SK-N-SH treated with all-trans-retinoic acid at 6 μM for 48 hours (cell line): ENCODE results near the gene PPP1R7.

ENCODE experiments used
- BACH2 ChIP-seq: fragments of 250-450 bp; sonication (Bioruptor Pico); IDR thresholded peaks from 2 replicates; pipeline ENCODE4 v1.9.0; 2021; ENCODE audit warnings: mild to moderate bottlenecking, borderline replicate concordance
- ISL1 ChIP-seq: fragments of 250-450 bp; sonication (Bioruptor Pico); IDR thresholded peaks from 2 replicates; pipeline ENCODE4 v2.1.2; 2022; ENCODE audit warnings: mild to moderate bottlenecking, moderate library complexity
- PATZ1 ChIP-seq: fragments of 250-450 bp; sonication (Bioruptor Pico); IDR thresholded peaks from 2 replicates; pipeline ENCODE4 v1.8.0; 2020; ENCODE audit warnings: mild to moderate bottlenecking, moderate library complexity, borderline replicate concordance
- RARB ChIP-seq: fragments of 250-450 bp; sonication (Bioruptor Pico); IDR thresholded peaks from 2 replicates; pipeline ENCODE4 v1.8.0; 2021; ENCODE audit warnings: mild to moderate bottlenecking, moderate library complexity
- ZC3H10 ChIP-seq: fragments of 250-450 bp; sonication (Bioruptor Pico); IDR thresholded peaks from 2 replicates; pipeline ENCODE4 v1.5.1; 2021; ENCODE audit warnings: mild to moderate bottlenecking, moderate library complexity
- ZFP3 ChIP-seq: fragments of 250-450 bp; sonication (Bioruptor Pico); IDR thresholded peaks from 2 replicates; pipeline ENCODE4 v1.5.0; 2020; ENCODE audit warnings: mild to moderate bottlenecking, moderate library complexity
- ZFP30 ChIP-seq: fragments of 450-650 bp; formaldehyde crosslinking; IDR thresholded peaks from 2 replicates; pipeline ENCODE4 v1.5.0; 2022; ENCODE audit warnings: mild to moderate bottlenecking, moderate library complexity
- ZNF565 ChIP-seq: fragments of 450-650 bp; formaldehyde crosslinking; conservative IDR thresholded peaks from 2 replicates; pipeline ENCODE4 v1.5.0; 2020; ENCODE audit warnings: low read depth, mild to moderate bottlenecking, moderate library complexity
- TF ChIP-seq, protein P1 (sequence below): fragments of 250-450 bp; sonication (Bioruptor Pico); IDR thresholded peaks from 2 replicates; pipeline ENCODE4 v1.5.0; 2020; ENCODE audit warnings: mild to moderate bottlenecking, moderate library complexity

GRCh38 chr2:241140445-241140840 lies 9.8 kb upstream of the PPP1R7 start:
- TF ChIP-seq RARB (CRISPR knock-in tag): no peak
- TF ChIP-seq ZFP30 (CRISPR knock-in tag): no peak
- TF ChIP-seq BACH2: no peak
- TF ChIP-seq ZNF565 (CRISPR knock-in tag): no peak
- TF ChIP-seq ISL1 (CRISPR knock-in tag): no peak
- no peak for TF ChIP-seq PATZ1 (CRISPR knock-in tag)
- no peak for TF ChIP-seq ZFP3 (CRISPR knock-in tag)
- TF ChIP-seq, protein P1, sequence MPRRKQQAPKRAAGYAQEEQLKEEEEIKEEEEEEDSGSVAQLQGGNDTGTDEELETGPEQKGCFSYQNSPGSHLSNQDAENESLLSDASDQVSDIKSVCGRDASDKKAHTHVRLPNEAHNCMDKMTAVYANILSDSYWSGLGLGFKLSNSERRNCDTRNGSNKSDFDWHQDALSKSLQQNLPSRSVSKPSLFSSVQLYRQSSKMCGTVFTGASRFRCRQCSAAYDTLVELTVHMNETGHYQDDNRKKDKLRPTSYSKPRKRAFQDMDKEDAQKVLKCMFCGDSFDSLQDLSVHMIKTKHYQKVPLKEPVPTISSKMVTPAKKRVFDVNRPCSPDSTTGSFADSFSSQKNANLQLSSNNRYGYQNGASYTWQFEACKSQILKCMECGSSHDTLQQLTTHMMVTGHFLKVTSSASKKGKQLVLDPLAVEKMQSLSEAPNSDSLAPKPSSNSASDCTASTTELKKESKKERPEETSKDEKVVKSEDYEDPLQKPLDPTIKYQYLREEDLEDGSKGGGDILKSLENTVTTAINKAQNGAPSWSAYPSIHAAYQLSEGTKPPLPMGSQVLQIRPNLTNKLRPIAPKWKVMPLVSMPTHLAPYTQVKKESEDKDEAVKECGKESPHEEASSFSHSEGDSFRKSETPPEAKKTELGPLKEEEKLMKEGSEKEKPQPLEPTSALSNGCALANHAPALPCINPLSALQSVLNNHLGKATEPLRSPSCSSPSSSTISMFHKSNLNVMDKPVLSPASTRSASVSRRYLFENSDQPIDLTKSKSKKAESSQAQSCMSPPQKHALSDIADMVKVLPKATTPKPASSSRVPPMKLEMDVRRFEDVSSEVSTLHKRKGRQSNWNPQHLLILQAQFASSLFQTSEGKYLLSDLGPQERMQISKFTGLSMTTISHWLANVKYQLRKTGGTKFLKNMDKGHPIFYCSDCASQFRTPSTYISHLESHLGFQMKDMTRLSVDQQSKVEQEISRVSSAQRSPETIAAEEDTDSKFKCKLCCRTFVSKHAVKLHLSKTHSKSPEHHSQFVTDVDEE (CRISPR knock-in tag): no peak
- TF ChIP-seq ZC3H10 (CRISPR knock-in tag): no peak
